ENCODE results near the gene SLC2A1. TPM values are rescaled to one million over a fixed set of nuclear protein-coding genes. Genes with fewer than 3 reads are reported as not detected.

SLC2A1 gene
- total and polyA plus RNA-seq, 2 of the 13 experiments (the other 11 are each of a cell fraction or from before 2014, with no cell fraction given) = 125 to 423 TPM

- no peak; the same call in 1 of the 2 replicates for TF ChIP-seq PATZ1 (CRISPR knock-in tag; IDR thresholded peaks at IDR 0.05)
- peak; percentile 21; the same call in 1 of the 2 replicates for TF ChIP-seq ZNF503 (CRISPR knock-in tag; IDR thresholded peaks at IDR 0.05)
- TF ChIP-seq SP5 (CRISPR knock-in tag; IDR thresholded peaks at IDR 0.05; ENCODE audit: borderline replicate concordance, low read depth) = 0 out of 2 replicates have a peak, but pooled peaks have one; percentile 11
- TF ChIP-seq ZBTB25 (CRISPR knock-in tag; IDR thresholded peaks at IDR 0.05) = 0 out of 2 replicates have a peak, but pooled peaks have one; percentile 1
- TF ChIP-seq ZNF75D (CRISPR knock-in tag; IDR thresholded peaks at IDR 0.05; ENCODE audit: borderline replicate concordance) = no peak
- TF ChIP-seq THAP11 (CRISPR knock-in tag; IDR thresholded peaks at IDR 0.05) = no peak
- no peak for TF ChIP-seq IRF9 (CRISPR knock-in tag; IDR thresholded peaks at IDR 0.05; ENCODE audit: borderline replicate concordance)
- no peak for TF ChIP-seq GABPA (IDR thresholded peaks at IDR 0.05; ENCODE audit: low read depth, low read length)
- TF ChIP-seq GABPA (CRISPR knock-in tag; IDR thresholded peaks at IDR 0.05; ENCODE audit: low read depth) = peak; percentile 27; the same call in 1 of the 2 replicates
Measured at GRCh38 chr1:42924851-42925760, 33.6 kb downstream of the SLC2A1 start (continued).
